ENCODE data around the gene PDZD2. TPM values are rescaled to one million over a fixed set of nuclear protein-coding genes. Genes with fewer than 3 reads are reported as not detected.

Gene PDZD2
- total RNA-seq, 4 donors from 2014 or later = 34.1 to 91.4 (median 51.0) TPM

DNA sequence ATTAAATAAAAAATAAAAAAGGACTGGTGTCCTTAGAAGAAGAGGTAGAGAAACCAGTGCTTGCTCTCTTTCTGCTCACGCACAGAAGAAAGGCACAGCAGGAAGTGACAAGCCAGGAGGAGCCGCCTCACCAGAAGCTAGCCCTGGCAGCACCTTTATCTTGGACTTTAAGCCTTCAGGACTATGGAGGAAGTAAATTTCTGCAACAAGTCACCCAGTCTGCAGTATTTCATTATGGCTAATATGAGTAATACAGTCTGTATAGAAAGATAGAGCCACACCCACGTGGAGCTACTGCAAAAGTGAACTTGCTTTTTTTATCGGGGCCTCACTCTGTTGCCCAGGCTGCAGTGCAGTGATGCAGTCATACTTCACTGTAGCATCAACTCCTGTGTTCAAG, 68.4 kb downstream of the PDZD2 start:
- TF ChIP-seq, protein P1, sequence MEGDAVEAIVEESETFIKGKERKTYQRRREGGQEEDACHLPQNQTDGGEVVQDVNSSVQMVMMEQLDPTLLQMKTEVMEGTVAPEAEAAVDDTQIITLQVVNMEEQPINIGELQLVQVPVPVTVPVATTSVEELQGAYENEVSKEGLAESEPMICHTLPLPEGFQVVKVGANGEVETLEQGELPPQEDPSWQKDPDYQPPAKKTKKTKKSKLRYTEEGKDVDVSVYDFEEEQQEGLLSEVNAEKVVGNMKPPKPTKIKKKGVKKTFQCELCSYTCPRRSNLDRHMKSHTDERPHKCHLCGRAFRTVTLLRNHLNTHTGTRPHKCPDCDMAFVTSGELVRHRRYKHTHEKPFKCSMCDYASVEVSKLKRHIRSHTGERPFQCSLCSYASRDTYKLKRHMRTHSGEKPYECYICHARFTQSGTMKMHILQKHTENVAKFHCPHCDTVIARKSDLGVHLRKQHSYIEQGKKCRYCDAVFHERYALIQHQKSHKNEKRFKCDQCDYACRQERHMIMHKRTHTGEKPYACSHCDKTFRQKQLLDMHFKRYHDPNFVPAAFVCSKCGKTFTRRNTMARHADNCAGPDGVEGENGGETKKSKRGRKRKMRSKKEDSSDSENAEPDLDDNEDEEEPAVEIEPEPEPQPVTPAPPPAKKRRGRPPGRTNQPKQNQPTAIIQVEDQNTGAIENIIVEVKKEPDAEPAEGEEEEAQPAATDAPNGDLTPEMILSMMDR (IDR thresholded peaks at IDR 0.05; ENCODE audit: low read depth) = no peak

- TF ChIP-seq, protein P1 (IDR thresholded peaks at IDR 0.05; ENCODE audit: low read depth) = no peak
These were observed 69.2 kb downstream of the PDZD2 start for GRCh38 chr5:31708089-31708488.

DNA sequence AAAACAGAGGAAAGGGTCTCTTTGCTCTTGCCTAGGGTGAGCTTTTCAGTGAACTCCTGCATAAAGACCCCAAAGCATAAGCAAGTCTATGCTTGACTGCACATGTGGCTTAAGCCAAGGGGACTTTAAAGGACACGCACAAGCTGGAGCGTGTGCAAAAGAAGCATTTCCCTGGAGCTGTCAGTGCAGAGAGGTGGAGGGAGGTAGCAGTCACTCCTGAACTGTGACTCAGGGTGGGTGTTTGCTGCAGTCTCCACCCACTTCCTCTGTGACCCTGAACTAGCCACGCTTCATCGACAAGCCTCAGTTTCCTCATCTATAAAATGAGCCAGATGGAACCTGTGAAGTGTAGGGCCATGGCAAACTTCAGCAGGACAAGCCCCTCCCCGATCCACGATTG, 72.4 kb downstream of the PDZD2 start:
- TF ChIP-seq, protein P1 (IDR thresholded peaks at IDR 0.05; ENCODE audit: low read depth) = no peak

DNA sequence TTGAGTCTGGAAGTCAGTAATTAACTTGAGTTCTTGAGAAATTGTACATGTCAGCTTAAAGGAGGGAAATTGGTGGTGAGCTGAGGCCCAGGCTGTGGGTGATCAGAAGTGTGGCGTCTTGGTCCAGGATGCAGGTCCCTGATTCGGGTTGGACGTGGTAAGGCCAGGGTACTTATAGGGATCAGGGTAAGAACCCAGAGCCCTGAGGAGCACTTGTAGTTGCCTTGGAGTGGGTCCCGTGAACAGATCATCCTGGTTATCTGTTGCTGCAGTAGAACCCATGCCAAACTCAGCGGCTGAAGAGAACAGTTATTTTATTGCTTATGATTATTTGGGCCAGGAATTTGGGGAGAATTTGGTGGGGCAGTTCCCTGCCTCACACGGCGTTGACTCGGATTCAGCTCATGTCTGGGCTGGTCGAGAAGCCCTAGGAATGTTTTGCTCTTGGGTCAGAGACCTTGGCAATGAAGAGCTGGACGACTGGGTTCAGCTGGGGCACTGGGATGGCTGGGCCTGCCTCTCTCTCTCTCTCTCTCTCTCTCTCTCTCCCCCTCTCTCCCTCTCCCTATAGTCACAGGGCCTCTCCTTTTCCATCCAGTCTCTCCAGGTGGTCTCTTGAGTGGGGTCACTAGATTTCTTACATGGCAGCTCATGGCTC, 73.1 kb downstream of the PDZD2 start:
- TF ChIP-seq, protein P1 (IDR thresholded peaks at IDR 0.05; ENCODE audit: low read depth) = no peak

DNA sequence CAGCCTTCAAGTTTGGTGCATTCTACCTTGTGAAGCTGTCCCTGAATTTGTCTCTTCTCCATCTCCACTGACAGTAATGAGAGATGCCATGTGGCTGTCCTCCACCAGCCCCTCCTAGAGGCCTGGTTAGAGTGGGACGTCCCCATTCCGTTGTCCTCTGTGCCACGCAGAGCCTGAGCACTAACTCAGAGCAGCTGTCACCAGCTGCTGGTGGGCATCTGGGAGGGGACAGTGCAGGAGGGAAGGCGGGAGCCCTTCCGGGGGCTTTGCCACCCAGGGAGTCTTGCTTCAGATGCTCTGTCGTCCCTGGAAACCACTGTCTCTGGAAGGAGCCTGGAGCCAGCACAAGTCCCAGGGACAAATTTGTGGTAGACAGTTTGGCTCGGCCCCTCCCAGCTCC, 78.6 kb downstream of the PDZD2 start:
- TF ChIP-seq, protein P1 (IDR thresholded peaks at IDR 0.05; ENCODE audit: low read depth) = no peak

- TF ChIP-seq, protein P1 (IDR thresholded peaks at IDR 0.05; ENCODE audit: low read depth) = no peak
These were observed 81.1 kb downstream of the PDZD2 start for GRCh38 chr5:31720004-31720403.

DNA sequence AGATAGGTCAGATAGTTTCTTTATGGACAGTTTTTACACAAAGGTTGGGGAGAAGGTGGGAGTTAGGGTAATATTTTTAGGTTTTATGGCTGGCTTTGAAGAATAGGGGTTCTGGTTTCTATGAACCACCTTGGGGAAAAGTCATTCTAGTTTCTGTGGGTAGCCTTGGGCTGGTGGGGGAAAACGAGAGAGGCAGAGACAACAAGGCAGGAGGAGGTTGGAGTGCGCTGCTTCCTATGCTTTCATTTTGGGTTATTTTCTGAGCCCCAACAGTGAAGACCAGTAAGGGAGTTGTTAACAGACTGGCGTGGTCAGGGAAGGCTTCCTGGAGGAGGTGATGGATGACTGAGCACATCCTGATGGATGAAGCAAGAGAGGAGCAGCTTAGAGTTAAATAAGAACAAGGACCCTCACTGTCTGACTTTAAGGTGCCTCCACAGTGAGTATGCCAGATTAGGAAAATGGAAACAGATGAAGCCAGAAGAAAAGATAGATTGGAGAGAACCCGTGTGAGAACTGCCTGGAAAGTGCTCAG, 81.9 kb downstream of the PDZD2 start:
- TF ChIP-seq, protein P1 (IDR thresholded peaks at IDR 0.05; ENCODE audit: low read depth) = no peak

Measured in subcutaneous adipose tissue (tissue), 4 donors.